Tibial nerve (tissue), 3 donors: ENCODE data around the gene GPN3.

ENCODE experiments used
- CTCF ChIP-seq, 5 experiments: fragments of 200-600 bp in 3 of 5; fragments of 450-650 bp in 2 of 5; sonication (generic) in 3 of 5; IDR thresholded peaks; one replicate each; pipeline ENCODE4 v1.5.1; 2016 to 2019; ENCODE audit warnings: antibody characterized with exemption in 5 of 5, mild to moderate bottlenecking in 3 of 5, moderate library complexity in 2 of 5
- POLR2A ChIP-seq, 2 donors: fragments of 450-650 bp; IDR thresholded peaks; one replicate each; pipeline ENCODE4 v1.6.1; 2017; ENCODE audit warnings: antibody characterized with exemption in 2 of 2, mild to moderate bottlenecking in 2 of 2, moderate library complexity in 2 of 2

- TF ChIP-seq CTCF (IDR thresholded peaks at IDR 0.05) (no peak), POLR2A (IDR thresholded peaks at IDR 0.05) (no peak)
Observed at GRCh38 chr12:110465024-110465423, 3.0 kb downstream of the GPN3 start.
